OCI-LY3 (cell line): ENCODE results near the gene SHC4.
A peak's percentile ranks its signal among the peaks of the same experiment; 100 is the strongest.

Experiments
- H2AFZ ChIP-seq: fragments of 200-600, 300-600 bp; shearing (Covaris generic); 2 replicates; pipeline ENCODE4 v1.6.0; 2014; ENCODE audit warnings: antibody characterized with exemption, low read depth, low read length
- H3K27ac ChIP-seq: fragments of 200-600, 300-600 bp; sonication (generic); 2 replicates; pipeline ENCODE4 v1.5.1; 2014; ENCODE audit warnings: mild to moderate bottlenecking, low read length, moderate library complexity, mixed read lengths
- H3K27me3 ChIP-seq: fragments of 200-600, 300-600 bp; sonication (generic); 2 replicates; pipeline ENCODE4 v1.6.1; 2014; ENCODE audit warnings: low read depth, low read length, mixed read lengths
- H3K36me3 ChIP-seq: fragments of 200-600, 300-600 bp; sonication (generic); replicated peaks from 2 replicates; pipeline ENCODE3; 2014; ENCODE audit warnings: low read depth, low read length, mixed read lengths
- H3K4me1 ChIP-seq: fragments of 300-600, 200-600 bp; sonication (generic); 2 replicates; pipeline ENCODE4 v1.6.1; 2014; ENCODE audit warnings: low read length, mixed read lengths
- H3K4me2 ChIP-seq: fragments of 200-600, 300-600 bp; sonication (generic); 2 replicates; pipeline ENCODE4 v1.6.1; 2014; ENCODE audit warnings: low read length, mixed read lengths
- H3K4me3 ChIP-seq: fragments of 300-600, 200-600 bp; sonication (generic); 2 replicates; pipeline ENCODE4 v1.5.1; 2014; ENCODE audit warnings: antibody characterized with exemption, mild to moderate bottlenecking, low read length, moderate library complexity
- H3K79me2 ChIP-seq: fragments of 300-600, 200-600 bp; shearing (Covaris generic); 2 replicates; pipeline ENCODE4 v1.6.1; 2014; ENCODE audit warnings: mild to moderate bottlenecking, low read length, mixed read lengths
- H3K9ac ChIP-seq: fragments of 300-600, 200-600 bp; shearing (Covaris generic); 2 replicates; pipeline ENCODE4 v1.6.0; 2014; ENCODE audit warnings: mild to moderate bottlenecking, low read length, moderate library complexity
- H3K9me3 ChIP-seq: fragments of 200-600, 300-600 bp; shearing (Covaris generic); 2 replicates; pipeline ENCODE4 v1.6.1; 2014; ENCODE audit warnings: low read length, mixed read lengths; ENCODE audit not compliant: insufficient read depth
- H4K20me1 ChIP-seq: fragments of 200-600, 300-600 bp; sonication (generic); 2 replicates; pipeline ENCODE4 v1.6.1; 2016; ENCODE audit warnings: low read length, mixed read lengths; ENCODE audit not compliant: insufficient read depth
- CTCF ChIP-seq: fragments of 200-600, 300-600 bp; sonication (generic); IDR thresholded peaks from 2 replicates; pipeline ENCODE4 v1.5.1; 2014; ENCODE audit warnings: antibody characterized with exemption, low read length, low read depth
- EZH2phosphoT487 ChIP-seq: fragments of 200-600 bp; shearing (Covaris generic); IDR thresholded peaks from 2 replicates; pipeline ENCODE4 v1.6.1; 2018; ENCODE audit warnings: antibody characterized with exemption, mixed run types, low read depth

Gene SHC4

GRCh38 chr15:48964898-48965297 is 1.2 kb upstream of the SHC4 start:
- H3K4me3 ChIP-seq: no peak overlapping the region
- TF ChIP-seq EZH2phosphoT487: no peak
- TF ChIP-seq CTCF: no peak
- no peak overlapping the region for H3K4me2 ChIP-seq
- H3K4me1 ChIP-seq: peaks cover 7% of the 10 kb centered on the region
- no peak overlapping the region for H3K27ac ChIP-seq
- no peaks in the 10 kb centered on the region for H3K36me3 ChIP-seq
- no peaks in the 10 kb centered on the region for H3K27me3 ChIP-seq
- no peaks in the 10 kb centered on the region for H3K9me3 ChIP-seq
- H3K9ac ChIP-seq: no peak overlapping the region
- H4K20me1 ChIP-seq: no peaks in the 10 kb centered on the region
- no peak overlapping the region for H2AFZ ChIP-seq
- no peaks in the 10 kb centered on the region for H3K79me2 ChIP-seq

- Histone ChIP-seq H3K4me2 (0 out of 2 replicates have a peak overlapping the region, but pooled peaks have one; percentile 48), H2AFZ (no peak overlapping the region; the same call in 1 of the 2 replicates), H3K4me3 (no peak overlapping the region), H3K27ac (no peak overlapping the region), H3K36me3 (no peaks in the 10 kb centered on the region), H3K4me1 (peaks cover 7% of the 10 kb centered on the region), H3K79me2 (no peaks in the 10 kb centered on the region), H3K9me3 (no peaks in the 10 kb centered on the region), H3K27me3 (no peaks in the 10 kb centered on the region), H3K9ac (no peak overlapping the region), H4K20me1 (no peaks in the 10 kb centered on the region)
- TF ChIP-seq EZH2phosphoT487 (no peak), CTCF (no peak)
These were observed 826 bp downstream of the SHC4 start for GRCh38 chr15:48962662-48963523.

GRCh38 chr15:48955967-48956366 is 7.8 kb downstream of the SHC4 start:
- no peaks in the 10 kb centered on the region for H3K4me1 ChIP-seq
- no peak overlapping the region for H3K4me2 ChIP-seq
- H3K36me3 ChIP-seq: no peaks in the 10 kb centered on the region
- H4K20me1 ChIP-seq: no peaks in the 10 kb centered on the region
- no peak for TF ChIP-seq EZH2phosphoT487
- TF ChIP-seq CTCF: no peak
- H3K27ac ChIP-seq: no peak overlapping the region
- peaks cover 3% of the 10 kb centered on the region; the same call in 1 of the 2 replicates for H3K27me3 ChIP-seq
- no peak overlapping the region for H2AFZ ChIP-seq
- no peaks in the 10 kb centered on the region for H3K9me3 ChIP-seq
- H3K79me2 ChIP-seq: no peaks in the 10 kb centered on the region
- H3K4me3 ChIP-seq: no peak overlapping the region
- no peak overlapping the region for H3K9ac ChIP-seq

GRCh38 chr15:48955370-48955769 is 8.3 kb downstream of the SHC4 start:
- Histone ChIP-seq H3K4me1 (no peaks in the 10 kb centered on the region), H3K9ac (no peak overlapping the region), H4K20me1 (no peaks in the 10 kb centered on the region), H3K27ac (no peak overlapping the region), H3K9me3 (no peaks in the 10 kb centered on the region), H3K36me3 (no peaks in the 10 kb centered on the region), H3K27me3 (peaks cover 3% of the 10 kb centered on the region; the same call in 1 of the 2 replicates), H3K4me3 (no peak overlapping the region), H2AFZ (no peak overlapping the region), H3K4me2 (no peak overlapping the region), H3K79me2 (no peaks in the 10 kb centered on the region)
- TF ChIP-seq CTCF: no peak
- no peak for TF ChIP-seq EZH2phosphoT487
